K562 (cell line): Measurements from ENCODE around the gene ARHGEF1. TPM values are rescaled to one million over a fixed set of nuclear protein-coding genes. Genes with fewer than 3 reads are reported as not detected.

Source experiments
- BHLHE40 ChIP-seq: IDR thresholded peaks from 2 replicates; pipeline ENCODE4 v1.6.1; 2011; ENCODE audit warnings: low read length, improper control_type of control experiment
- ESRRA ChIP-seq: fragments of 450-650 bp; IDR thresholded peaks from 2 replicates; pipeline ENCODE4 v1.6.1; 2014; ENCODE audit warnings: low read depth, mild to moderate bottlenecking, moderate library complexity, borderline replicate concordance
- FOXP1 ChIP-seq: sonication (generic); formaldehyde crosslinking; IDR thresholded peaks from 2 replicates; pipeline ENCODE4 v1.8.0; 2022; ENCODE audit warnings: mild to moderate bottlenecking, missing genetic modification reagents
- SMARCA5 ChIP-seq: fragments of 450-650 bp; IDR thresholded peaks from 2 replicates; pipeline ENCODE4 v1.6.1; 2016
- TEAD2 ChIP-seq: fragments of 450-650 bp; IDR thresholded peaks from 2 replicates; pipeline ENCODE4 v1.6.1; 2016; ENCODE audit warnings: missing genetic modification characterization, control low read depth, missing compliant biosample characterization
- ZNF311 ChIP-seq: fragments of 250-450 bp; sonication (Bioruptor Pico); IDR thresholded peaks from 2 replicates; pipeline ENCODE4 v1.4.0; 2020; ENCODE audit warnings: mild to moderate bottlenecking, moderate library complexity
- polyA plus RNA-seq, 8 experiments: library from polyadenylated mRNA; depleted of rRNA in 4 of 8; stranded (reverse) in 5 of 8; unstranded in 3 of 8; fragments of >200 nt; fragmentation: Nextera tagmentation in 2 of 8; fragmentation: Illumina TruSeq in 1 of 8; extraction: Ambion mirVana in 2 of 8; extraction: Trizol in 1 of 8; gene quantifications; 2 replicates each; pipeline versions ENCODE4 v1.2.1 to v1.2.3, GENCODE V29; 2011 to 2014; ENCODE audit warnings: inconsistent platforms in 1 of 8, missing spikeins in 1 of 8
- total RNA-seq, 7 experiments: library from RNA; depleted of rRNA in 6 of 7; stranded (reverse); fragments of >200 nt in 6 of 7; fragmentation: Illumina TruSeq in 2 of 7; extraction: Trizol in 2 of 7; gene quantifications; 2 replicates each; pipeline versions ENCODE4 v1.2.1 to v1.2.3, GENCODE V29; 2011 to 2021; ENCODE audit warnings: low replicate concordance in 1 of 7
- TF ChIP-seq, protein P1 (sequence below): sonication (generic); formaldehyde crosslinking; IDR thresholded peaks from 2 replicates; pipeline ENCODE4 v1.4.0; 2020; ENCODE audit warnings: mild to moderate bottlenecking, missing genetic modification reagents
- TF ChIP-seq, protein P2 (sequence below), 3 experiments: fragments of 200-800 bp in 1 of 3; fragments of 250-450 bp in 1 of 3; fragments of 450-650 bp in 1 of 3; sonication (Bioruptor Pico) in 1 of 3; sonication (Bioruptor generic) in 1 of 3; formaldehyde crosslinking in 1 of 3; IDR thresholded peaks; 2 replicates each; pipeline versions ENCODE4 v1.6.1 to v1.8.0; 2016 to 2022; ENCODE audit warnings: mild to moderate bottlenecking in 2 of 3, missing genetic modification characterization in 2 of 3, missing compliant biosample characterization in 1 of 3, moderate library complexity in 1 of 3

ARHGEF1 gene
- total and polyA plus RNA-seq, 9 of the 15 experiments (the other 6 are each of a cell fraction or from before 2014, with no cell fraction given), result 1.9 to 149 (median 29.8) TPM

DNA sequence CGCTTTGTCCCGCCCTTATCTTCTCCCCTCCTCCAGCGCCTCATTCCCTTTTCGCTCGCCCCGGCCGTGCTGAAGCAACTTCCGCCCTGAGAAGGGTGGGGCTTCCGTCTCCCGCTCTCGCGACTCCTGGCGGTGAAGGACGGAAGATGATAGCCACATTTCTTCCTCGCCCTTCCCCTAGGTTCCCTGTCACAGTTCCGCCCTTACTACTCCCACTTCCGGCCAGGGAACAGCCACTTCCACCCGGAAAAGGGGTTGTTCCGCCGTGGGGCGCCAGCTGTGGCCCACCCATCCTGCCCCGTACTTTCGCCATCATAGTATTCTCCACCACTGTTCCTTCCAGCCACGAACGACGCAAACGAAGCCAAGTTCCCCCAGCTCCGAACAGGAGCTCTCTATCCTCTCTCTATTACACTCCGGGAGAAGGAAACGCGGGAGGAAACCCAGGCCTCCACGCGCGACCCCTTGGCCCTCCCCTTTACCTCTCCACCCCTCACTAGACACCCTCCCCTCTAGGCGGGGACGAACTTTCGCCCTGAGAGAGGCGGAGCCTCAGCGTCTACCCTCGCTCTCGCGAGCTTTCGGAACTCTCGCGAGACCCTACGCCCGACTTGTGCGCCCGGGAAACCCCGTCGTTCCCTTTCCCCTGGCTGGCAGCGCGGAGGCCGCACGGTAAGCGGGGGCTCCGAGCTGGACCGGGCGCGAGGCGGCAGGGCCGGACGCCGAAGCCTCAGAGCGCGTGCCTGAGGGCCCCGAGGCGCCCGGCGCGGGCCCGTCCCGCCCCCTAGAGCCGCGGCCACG lies 23.2 kb upstream of the ARHGEF1 start, which contains the start of gene RPS19 (continued):
- TF ChIP-seq ESRRA (peak; percentile 70; the same call in 1 of the 2 replicates), SMARCA5 (peak; percentile 91), TEAD2 (tag) (no peak), FOXP1 (CRISPR knock-in tag) (peak; percentile 75; the same call in 1 of the 2 replicates), BHLHE40 (peak; percentile 56; the same call in 1 of the 2 replicates), ZNF311 (CRISPR knock-in tag) (no peak)
- TF ChIP-seq, protein P1, sequence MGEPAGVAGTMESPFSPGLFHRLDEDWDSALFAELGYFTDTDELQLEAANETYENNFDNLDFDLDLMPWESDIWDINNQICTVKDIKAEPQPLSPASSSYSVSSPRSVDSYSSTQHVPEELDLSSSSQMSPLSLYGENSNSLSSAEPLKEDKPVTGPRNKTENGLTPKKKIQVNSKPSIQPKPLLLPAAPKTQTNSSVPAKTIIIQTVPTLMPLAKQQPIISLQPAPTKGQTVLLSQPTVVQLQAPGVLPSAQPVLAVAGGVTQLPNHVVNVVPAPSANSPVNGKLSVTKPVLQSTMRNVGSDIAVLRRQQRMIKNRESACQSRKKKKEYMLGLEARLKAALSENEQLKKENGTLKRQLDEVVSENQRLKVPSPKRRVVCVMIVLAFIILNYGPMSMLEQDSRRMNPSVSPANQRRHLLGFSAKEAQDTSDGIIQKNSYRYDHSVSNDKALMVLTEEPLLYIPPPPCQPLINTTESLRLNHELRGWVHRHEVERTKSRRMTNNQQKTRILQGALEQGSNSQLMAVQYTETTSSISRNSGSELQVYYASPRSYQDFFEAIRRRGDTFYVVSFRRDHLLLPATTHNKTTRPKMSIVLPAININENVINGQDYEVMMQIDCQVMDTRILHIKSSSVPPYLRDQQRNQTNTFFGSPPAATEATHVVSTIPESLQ (CRISPR knock-in tag), result 0 out of 2 replicates have a peak, but pooled peaks have one; percentile 70
- TF ChIP-seq, protein P2, sequence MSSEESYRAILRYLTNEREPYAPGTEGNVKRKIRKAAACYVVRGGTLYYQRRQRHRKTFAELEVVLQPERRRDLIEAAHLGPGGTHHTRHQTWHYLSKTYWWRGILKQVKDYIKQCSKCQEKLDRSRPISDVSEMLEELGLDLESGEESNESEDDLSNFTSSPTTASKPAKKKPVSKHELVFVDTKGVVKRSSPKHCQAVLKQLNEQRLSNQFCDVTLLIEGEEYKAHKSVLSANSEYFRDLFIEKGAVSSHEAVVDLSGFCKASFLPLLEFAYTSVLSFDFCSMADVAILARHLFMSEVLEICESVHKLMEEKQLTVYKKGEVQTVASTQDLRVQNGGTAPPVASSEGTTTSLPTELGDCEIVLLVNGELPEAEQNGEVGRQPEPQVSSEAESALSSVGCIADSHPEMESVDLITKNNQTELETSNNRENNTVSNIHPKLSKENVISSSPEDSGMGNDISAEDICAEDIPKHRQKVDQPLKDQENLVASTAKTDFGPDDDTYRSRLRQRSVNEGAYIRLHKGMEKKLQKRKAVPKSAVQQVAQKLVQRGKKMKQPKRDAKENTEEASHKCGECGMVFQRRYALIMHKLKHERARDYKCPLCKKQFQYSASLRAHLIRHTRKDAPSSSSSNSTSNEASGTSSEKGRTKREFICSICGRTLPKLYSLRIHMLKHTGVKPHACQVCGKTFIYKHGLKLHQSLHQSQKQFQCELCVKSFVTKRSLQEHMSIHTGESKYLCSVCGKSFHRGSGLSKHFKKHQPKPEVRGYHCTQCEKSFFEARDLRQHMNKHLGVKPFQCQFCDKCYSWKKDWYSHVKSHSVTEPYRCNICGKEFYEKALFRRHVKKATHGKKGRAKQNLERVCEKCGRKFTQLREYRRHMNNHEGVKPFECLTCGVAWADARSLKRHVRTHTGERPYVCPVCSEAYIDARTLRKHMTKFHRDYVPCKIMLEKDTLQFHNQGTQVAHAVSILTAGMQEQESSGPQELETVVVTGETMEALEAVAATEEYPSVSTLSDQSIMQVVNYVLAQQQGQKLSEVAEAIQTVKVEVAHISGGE (CRISPR knock-in tag; IDR thresholded peaks at IDR 0.05), result peak in 2 of 3 experiments; percentile 63 to 95; a peak in 4 of 6 replicates
